ENCODE results near the gene TRIM67. TPM values are rescaled to one million over a fixed set of nuclear protein-coding genes. Genes with fewer than 3 reads are reported as not detected.

TRIM67 gene
- total RNA-seq, 1 experiment from 2014 or later, result not detected

DNA sequence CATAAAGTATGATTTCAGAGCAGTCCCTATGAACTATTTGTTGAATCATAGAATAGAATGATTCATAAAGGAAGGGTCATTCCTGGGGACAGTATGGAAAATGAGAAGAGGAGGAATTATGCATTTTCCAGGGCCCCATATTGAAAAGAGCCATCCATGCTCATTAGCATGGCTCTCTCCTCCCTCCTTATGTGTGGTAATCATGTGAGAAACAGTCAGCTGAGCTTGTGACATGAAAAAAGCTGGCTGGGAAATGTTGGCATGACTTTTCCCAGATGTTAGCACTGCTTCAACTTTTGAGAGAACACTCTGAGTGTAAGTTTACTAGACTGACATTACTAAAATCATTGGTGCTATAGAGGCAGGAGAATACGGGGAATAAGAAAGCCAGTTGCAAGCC lies 16.1 kb downstream of the TRIM67 start:
- no peaks in the 10 kb centered on the region for H3K9me3 ChIP-seq (ENCODE audit: low read length)
- POLR2A ChIA-PET (ENCODE audit: unreplicated experiment), result no interaction called here
- H3K4me3 ChIP-seq (ENCODE audit: low read length), result no peak overlapping the region
- BruUV-seq (replicated peaks), result no TSS peak
- no peak overlapping the region for H3K9ac ChIP-seq (ENCODE audit: low read length)
- CTCF ChIA-PET, result no interaction called here
- no peaks in the 10 kb centered on the region for H3K79me2 ChIP-seq (ENCODE audit: low read length)
- no peaks in the 10 kb centered on the region for H3K36me3 ChIP-seq (ENCODE audit: low read depth, low read length)
- H3K27me3 ChIP-seq (ENCODE audit: low read length), result peaks cover 96% of the 10 kb centered on the region
- no peak for ATAC-seq
- no peak overlapping the region for H2AFZ ChIP-seq (ENCODE audit: low read length)
- H3F3A ChIP-seq (ENCODE audit: low read length, unreplicated experiment), result no peaks in the 10 kb centered on the region
- H3K4me1 ChIP-seq (ENCODE audit: insufficient read depth, low read length), result no peaks in the 10 kb centered on the region; the same call in 1 of the 2 replicates
- no peak for DNase-seq
- no peaks in the 10 kb centered on the region for H4K20me1 ChIP-seq (ENCODE audit: low read length)
- H3K4me2 ChIP-seq (ENCODE audit: low read length), result no peak overlapping the region
- TF ChIP-seq EZH2phosphoT487 (IDR thresholded peaks at IDR 0.05; ENCODE audit: borderline replicate concordance, low read length) (no peak), EZH2 (IDR thresholded peaks at IDR 0.05; ENCODE audit: low read length, unreplicated experiment) (no peak)
- TF ChIP-seq, protein P1, sequence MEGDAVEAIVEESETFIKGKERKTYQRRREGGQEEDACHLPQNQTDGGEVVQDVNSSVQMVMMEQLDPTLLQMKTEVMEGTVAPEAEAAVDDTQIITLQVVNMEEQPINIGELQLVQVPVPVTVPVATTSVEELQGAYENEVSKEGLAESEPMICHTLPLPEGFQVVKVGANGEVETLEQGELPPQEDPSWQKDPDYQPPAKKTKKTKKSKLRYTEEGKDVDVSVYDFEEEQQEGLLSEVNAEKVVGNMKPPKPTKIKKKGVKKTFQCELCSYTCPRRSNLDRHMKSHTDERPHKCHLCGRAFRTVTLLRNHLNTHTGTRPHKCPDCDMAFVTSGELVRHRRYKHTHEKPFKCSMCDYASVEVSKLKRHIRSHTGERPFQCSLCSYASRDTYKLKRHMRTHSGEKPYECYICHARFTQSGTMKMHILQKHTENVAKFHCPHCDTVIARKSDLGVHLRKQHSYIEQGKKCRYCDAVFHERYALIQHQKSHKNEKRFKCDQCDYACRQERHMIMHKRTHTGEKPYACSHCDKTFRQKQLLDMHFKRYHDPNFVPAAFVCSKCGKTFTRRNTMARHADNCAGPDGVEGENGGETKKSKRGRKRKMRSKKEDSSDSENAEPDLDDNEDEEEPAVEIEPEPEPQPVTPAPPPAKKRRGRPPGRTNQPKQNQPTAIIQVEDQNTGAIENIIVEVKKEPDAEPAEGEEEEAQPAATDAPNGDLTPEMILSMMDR (conservative IDR thresholded peaks at IDR 0.05; ENCODE audit: low read depth, low read length), result no peak
- no peak overlapping the region for H3K27ac ChIP-seq (ENCODE audit: low read length)
- intact Hi-C loops (cut with micrococcal nuclease), result no loop called here
- no peaks in the 10 kb centered on the region for H3K9me2 ChIP-seq (replicated peaks; ENCODE audit: low read length)

DNA sequence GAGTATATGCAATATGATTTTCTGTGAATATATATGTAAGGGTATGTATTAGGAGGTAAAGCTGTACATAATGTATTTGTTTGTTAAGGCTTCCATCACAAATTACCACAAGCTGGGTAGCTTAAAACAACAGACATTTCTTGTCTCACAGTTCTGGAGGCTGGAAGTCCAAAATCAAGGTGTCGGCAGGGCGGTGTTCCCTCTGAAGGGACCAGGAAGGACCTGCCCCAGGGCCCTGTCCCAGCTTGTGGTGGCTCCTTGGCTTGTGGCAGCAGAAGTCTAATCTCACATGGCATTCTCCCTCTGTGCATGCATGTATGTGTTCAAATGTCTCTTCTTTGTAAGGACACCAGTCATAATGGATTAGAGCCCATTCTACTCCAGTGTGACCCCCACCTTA lies 17.1 kb downstream of the TRIM67 start:
- Histone ChIP-seq H3K9me3 (ENCODE audit: low read length) (no peaks in the 10 kb centered on the region), H3K4me2 (ENCODE audit: low read length) (no peak overlapping the region), H3K79me2 (ENCODE audit: low read length) (no peaks in the 10 kb centered on the region), H3K27ac (ENCODE audit: low read length) (no peak overlapping the region), H3K36me3 (ENCODE audit: low read depth, low read length) (no peaks in the 10 kb centered on the region), H3K4me3 (ENCODE audit: low read length) (no peak overlapping the region), H3K27me3 (ENCODE audit: low read length) (peaks cover 100% of the 10 kb centered on the region), H2AFZ (ENCODE audit: low read length) (no peak overlapping the region), H4K20me1 (ENCODE audit: low read length) (no peaks in the 10 kb centered on the region), H3K9me2 (replicated peaks; ENCODE audit: low read length) (no peaks in the 10 kb centered on the region), H3K4me1 (ENCODE audit: insufficient read depth, low read length) (no peaks in the 10 kb centered on the region), H3K9ac (ENCODE audit: low read length) (no peak overlapping the region), H3F3A (ENCODE audit: low read length, unreplicated experiment) (no peaks in the 10 kb centered on the region)
- no TSS peak for BruUV-seq (replicated peaks)
- POLR2A ChIA-PET (ENCODE audit: unreplicated experiment), result no interaction called here
- TF ChIP-seq EZH2 (IDR thresholded peaks at IDR 0.05; ENCODE audit: low read length, unreplicated experiment), result no peak
- TF ChIP-seq, protein P1 (conservative IDR thresholded peaks at IDR 0.05; ENCODE audit: low read depth, low read length), result no peak
- no peak for TF ChIP-seq EZH2phosphoT487 (IDR thresholded peaks at IDR 0.05; ENCODE audit: borderline replicate concordance, low read length)
- intact Hi-C loops (cut with micrococcal nuclease), result no loop called here
- DNase-seq (no peak), ATAC-seq (no peak)
- CTCF ChIA-PET, result no interaction called here

DNA sequence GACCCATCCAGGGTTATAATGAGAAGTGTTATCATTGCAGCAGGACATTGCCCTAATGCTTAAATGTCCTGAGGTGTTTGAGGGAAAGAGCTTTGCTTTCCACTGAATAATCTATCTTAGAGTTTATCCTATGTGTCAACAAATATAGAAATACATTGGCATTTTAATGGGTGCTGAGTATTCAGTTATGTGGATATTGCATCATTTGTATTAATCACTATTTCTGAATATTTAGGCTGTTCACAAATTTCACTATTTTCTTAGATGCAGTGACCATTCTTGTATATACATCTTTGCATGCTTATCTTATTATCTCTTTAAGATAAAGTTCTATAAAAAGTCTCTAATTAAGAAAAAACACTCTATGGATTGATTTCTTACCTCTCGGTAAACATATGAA lies 18.2 kb downstream of the TRIM67 start:
- intact Hi-C loops (cut with micrococcal nuclease), result no loop called here
- no TSS peak for BruUV-seq (replicated peaks)
- ChIA-PET POLR2A (ENCODE audit: unreplicated experiment) (no interaction called here), CTCF (no interaction called here)
- Histone ChIP-seq H3F3A (ENCODE audit: low read length, unreplicated experiment) (no peaks in the 10 kb centered on the region), H3K9me3 (ENCODE audit: low read length) (no peaks in the 10 kb centered on the region), H2AFZ (ENCODE audit: low read length) (no peak overlapping the region), H3K4me3 (ENCODE audit: low read length) (no peak overlapping the region), H3K9ac (ENCODE audit: low read length) (no peak overlapping the region), H3K4me2 (ENCODE audit: low read length) (no peak overlapping the region), H3K4me1 (ENCODE audit: insufficient read depth, low read length) (no peaks in the 10 kb centered on the region), H3K79me2 (ENCODE audit: low read length) (no peaks in the 10 kb centered on the region), H3K27ac (ENCODE audit: low read length) (no peak overlapping the region), H3K9me2 (replicated peaks; ENCODE audit: low read length) (no peaks in the 10 kb centered on the region), H3K27me3 (ENCODE audit: low read length) (peaks cover 100% of the 10 kb centered on the region), H4K20me1 (ENCODE audit: low read length) (no peaks in the 10 kb centered on the region), H3K36me3 (ENCODE audit: low read depth, low read length) (no peaks in the 10 kb centered on the region)
- no peak for ATAC-seq
- TF ChIP-seq EZH2 (IDR thresholded peaks at IDR 0.05; ENCODE audit: low read length, unreplicated experiment) (no peak), EZH2phosphoT487 (IDR thresholded peaks at IDR 0.05; ENCODE audit: borderline replicate concordance, low read length) (no peak)
- TF ChIP-seq, protein P1 (conservative IDR thresholded peaks at IDR 0.05; ENCODE audit: low read depth, low read length), result no peak
- no peak for DNase-seq
